ENCODE measurements around the gene TRIM16. TPM values are rescaled to one million over a fixed set of nuclear protein-coding genes. Genes with fewer than 3 reads are reported as not detected.

Gene TRIM16
- total and polyA plus RNA-seq, 2 of the 13 experiments (the other 11 are each of a cell fraction or from before 2014, with no cell fraction given) = 12.3 to 23.4 TPM

Small RNAs within 50 kb of the gene (small RNA-seq; reads per million reads assigned to genes)
- gene AC005838.1 (ENCODE audit: insufficient read depth in 2 of 3, insufficient read length in 3 of 3, low read depth in 2 of 3, low replicate concordance in 1 of 3) (0 reads per million in 3 experiments), gene ZNF29P (ENCODE audit: insufficient read depth in 2 of 3, insufficient read length in 3 of 3, low read depth in 2 of 3, low replicate concordance in 1 of 3) (0 reads per million in 3 experiments)

Other genes starting within 250 kb of the TRIM16 start
- 1.9 and 5.8 TPM in 2 replicates for gene CDRT4, start 216.7 kb downstream of the TRIM16 start, total RNA-seq (2016; rRNA removed; fragmentation: Illumina TruSeq; extraction: Trizol)
- gene CDRT4, start 216.7 kb downstream of the TRIM16 start, polyA plus RNA-seq (2011; rRNA removed) = 12.1 and 12.8 TPM in 2 replicates
- gene TVP23C, start 120.8 kb downstream of the TRIM16 start, total RNA-seq (2016; rRNA removed; fragmentation: Illumina TruSeq; extraction: Trizol) = 21.4 and 28.2 TPM in 2 replicates
- 9.2 and 10.4 TPM in 2 replicates for gene TVP23C, start 120.8 kb downstream of the TRIM16 start, polyA plus RNA-seq (2011; rRNA removed)
- 0.15 and 0.24 TPM in 2 replicates for gene FBXW10B, start 64.6 kb downstream of the TRIM16 start, total RNA-seq (2016; rRNA removed; fragmentation: Illumina TruSeq; extraction: Trizol)
- 0.13 and 0.51 TPM in 2 replicates for gene FBXW10B, start 64.6 kb downstream of the TRIM16 start, polyA plus RNA-seq (2011; rRNA removed)
- gene ZNF286A, start 15.4 kb upstream of the TRIM16 start, total RNA-seq (2016; rRNA removed; fragmentation: Illumina TruSeq; extraction: Trizol) = 38.8 and 47.8 TPM in 2 replicates
- gene ZNF286A, start 15.4 kb upstream of the TRIM16 start, polyA plus RNA-seq (2011; rRNA removed) = 9.2 and 12.7 TPM in 2 replicates
- gene TBC1D26, start 48.0 kb upstream of the TRIM16 start, total RNA-seq (2016; rRNA removed; fragmentation: Illumina TruSeq; extraction: Trizol) = not detected in 2 replicates
- 0.08 and 0.33 TPM in 2 replicates for gene TBC1D26, start 48.0 kb upstream of the TRIM16 start, polyA plus RNA-seq (2011; rRNA removed)